ENCODE results near the gene PCDH1.

The PCDH1 gene

DNA sequence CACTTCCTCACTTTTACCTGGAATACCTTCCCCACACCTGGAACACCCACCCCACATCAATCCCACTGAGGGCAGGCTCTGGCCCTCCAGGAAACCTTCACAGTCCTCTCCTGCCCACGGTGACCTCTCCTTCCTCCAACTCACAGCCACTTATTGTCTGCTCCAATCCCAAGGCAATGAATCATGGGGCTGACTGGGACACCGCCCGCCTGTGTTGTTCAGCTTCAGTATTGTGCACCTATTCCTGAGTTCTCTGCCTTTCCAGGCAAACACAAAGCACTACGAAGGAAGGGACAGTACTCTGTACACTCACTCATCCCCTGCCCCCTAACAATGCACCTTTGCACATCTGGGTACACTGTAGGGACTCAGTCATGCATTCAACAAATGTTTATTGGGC lies 7.3 kb downstream of the PCDH1 start:
- no peak for TF ChIP-seq CTCF (IDR thresholded peaks at IDR 0.05; ENCODE audit: insufficient read depth, missing control alignments)
- DNase-seq (ENCODE audit: insufficient read length, low spot score) (no peak), FAIRE-seq (no peak)

DNA sequence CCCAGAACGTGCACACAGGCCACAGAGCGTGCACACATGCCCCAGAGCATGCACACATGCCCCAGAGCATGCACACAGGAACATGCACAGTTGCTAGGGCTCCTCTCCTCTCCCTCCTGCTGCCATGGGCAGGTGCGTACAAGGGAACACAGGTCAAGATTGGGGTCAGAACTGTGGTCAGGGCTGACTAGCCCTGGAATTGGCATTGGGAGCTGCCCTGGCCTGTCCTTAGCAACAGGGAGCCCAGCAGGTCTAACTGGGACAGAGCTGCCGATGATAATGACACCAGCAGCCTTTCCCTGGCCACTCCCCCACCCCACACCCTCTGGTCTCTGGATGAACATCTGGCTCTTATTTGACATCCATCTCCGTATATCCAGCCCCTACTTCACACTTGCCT lies 8.0 kb downstream of the PCDH1 start:
- TF ChIP-seq CTCF (IDR thresholded peaks at IDR 0.05; ENCODE audit: insufficient read depth, missing control alignments), result no peak
- FAIRE-seq (no peak), DNase-seq (ENCODE audit: insufficient read length, low spot score) (no peak)

DNA sequence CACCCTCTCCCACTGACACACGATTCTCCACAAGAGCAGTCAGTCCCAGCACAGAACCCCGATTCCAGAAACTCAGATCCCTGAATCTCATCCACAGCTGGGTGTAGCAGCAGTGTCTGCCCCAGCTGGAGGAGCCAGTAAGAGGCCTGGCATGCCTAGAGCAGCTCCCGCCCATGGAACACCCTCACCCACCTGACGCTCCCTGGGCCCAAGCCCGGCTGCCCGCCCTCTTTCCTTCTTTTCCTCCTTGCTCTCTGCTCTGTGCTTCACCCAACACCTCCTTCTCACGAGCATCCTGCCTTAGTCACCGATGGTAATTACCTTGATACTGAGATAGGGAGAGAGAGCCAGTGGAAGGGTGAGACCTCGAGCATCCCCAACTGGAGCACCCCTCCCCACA lies 8.7 kb downstream of the PCDH1 start:
- TF ChIP-seq CTCF (IDR thresholded peaks at IDR 0.05; ENCODE audit: insufficient read depth, missing control alignments), result no peak
- DNase-seq (ENCODE audit: insufficient read length, low spot score) (no peak), FAIRE-seq (no peak)

DNA sequence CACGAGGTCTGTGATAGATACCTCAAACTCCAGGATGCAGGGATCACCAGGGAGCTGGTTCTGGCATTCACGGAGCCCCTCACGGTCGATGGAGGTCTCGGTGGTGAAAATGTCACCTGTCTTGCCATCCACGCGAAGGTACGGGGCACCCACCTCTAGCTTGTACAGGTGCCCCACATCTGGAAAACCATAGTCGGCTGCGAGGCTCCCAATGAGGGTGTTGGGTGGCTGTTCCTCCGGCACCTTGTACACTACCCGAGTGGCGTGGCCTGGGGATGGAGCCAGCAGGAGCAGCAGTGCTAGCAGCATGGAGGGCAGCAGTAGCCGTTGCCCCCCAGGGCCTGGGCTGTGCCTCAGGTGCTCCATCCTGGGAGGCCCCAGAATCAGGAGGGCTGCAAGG lies 9.2 kb downstream of the PCDH1 start:
- FAIRE-seq (no peak), DNase-seq (ENCODE audit: insufficient read length, low spot score) (no peak)
- no peak for TF ChIP-seq CTCF (IDR thresholded peaks at IDR 0.05; ENCODE audit: insufficient read depth, missing control alignments)

- FAIRE-seq, result no peak
- no peak for TF ChIP-seq CTCF (IDR thresholded peaks at IDR 0.05; ENCODE audit: insufficient read depth, missing control alignments)
- DNase-seq (ENCODE audit: insufficient read length, low spot score), result no peak
Observed at GRCh38 chr5:141868541-141868940, 9.7 kb downstream of the PCDH1 start.

- no peak for TF ChIP-seq CTCF (IDR thresholded peaks at IDR 0.05; ENCODE audit: insufficient read depth, missing control alignments)
- no peak for FAIRE-seq
- no peak for DNase-seq (ENCODE audit: insufficient read length, low spot score)
Observed at GRCh38 chr5:141867651-141868050, 10.6 kb downstream of the PCDH1 start.

DNA sequence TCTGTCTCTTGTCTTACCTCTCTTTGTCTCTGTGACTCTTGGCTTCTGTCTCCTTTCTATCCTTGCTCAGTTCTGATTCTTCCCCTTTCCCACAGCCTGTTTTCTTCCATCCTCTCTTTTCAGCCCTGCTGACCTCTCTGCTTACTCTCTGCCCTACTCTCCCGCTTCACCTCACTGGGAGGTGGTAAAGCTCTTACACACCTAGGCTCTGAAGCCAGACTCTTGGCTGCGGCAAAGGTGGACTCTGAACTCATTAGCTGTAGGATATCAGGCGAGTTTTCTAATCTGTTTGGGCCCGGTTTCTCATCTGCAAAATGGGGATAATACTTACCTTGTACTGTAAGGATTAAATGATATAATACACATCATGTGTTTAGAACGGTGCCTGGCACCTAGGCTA lies 11.1 kb downstream of the PCDH1 start:
- no peak for DNase-seq (ENCODE audit: insufficient read length, low spot score)
- no peak for TF ChIP-seq CTCF (IDR thresholded peaks at IDR 0.05; ENCODE audit: insufficient read depth, missing control alignments)
- FAIRE-seq, result no peak
